Sigmoid colon (tissue), 3 donors: ENCODE data around the gene MAGI2.

Source experiments
- POLR2A ChIP-seq, 2 donors: fragments of 450-650 bp; IDR thresholded peaks; one replicate each; pipeline ENCODE4 v1.6.1; 2016; ENCODE audit warnings: antibody characterized with exemption in 2 of 2, mild to moderate bottlenecking in 2 of 2, moderate library complexity in 2 of 2
- TF ChIP-seq, protein P1 (sequence below), 4 experiments: fragments of 450-650 bp in 3 of 4; fragments of 200-600 bp in 1 of 4; IDR thresholded peaks; one replicate each; pipeline ENCODE4 v1.5.1; 2016 to 2019; ENCODE audit warnings: antibody characterized with exemption in 4 of 4, mild to moderate bottlenecking in 3 of 4, moderate library complexity in 2 of 4

- TF ChIP-seq, protein P1, sequence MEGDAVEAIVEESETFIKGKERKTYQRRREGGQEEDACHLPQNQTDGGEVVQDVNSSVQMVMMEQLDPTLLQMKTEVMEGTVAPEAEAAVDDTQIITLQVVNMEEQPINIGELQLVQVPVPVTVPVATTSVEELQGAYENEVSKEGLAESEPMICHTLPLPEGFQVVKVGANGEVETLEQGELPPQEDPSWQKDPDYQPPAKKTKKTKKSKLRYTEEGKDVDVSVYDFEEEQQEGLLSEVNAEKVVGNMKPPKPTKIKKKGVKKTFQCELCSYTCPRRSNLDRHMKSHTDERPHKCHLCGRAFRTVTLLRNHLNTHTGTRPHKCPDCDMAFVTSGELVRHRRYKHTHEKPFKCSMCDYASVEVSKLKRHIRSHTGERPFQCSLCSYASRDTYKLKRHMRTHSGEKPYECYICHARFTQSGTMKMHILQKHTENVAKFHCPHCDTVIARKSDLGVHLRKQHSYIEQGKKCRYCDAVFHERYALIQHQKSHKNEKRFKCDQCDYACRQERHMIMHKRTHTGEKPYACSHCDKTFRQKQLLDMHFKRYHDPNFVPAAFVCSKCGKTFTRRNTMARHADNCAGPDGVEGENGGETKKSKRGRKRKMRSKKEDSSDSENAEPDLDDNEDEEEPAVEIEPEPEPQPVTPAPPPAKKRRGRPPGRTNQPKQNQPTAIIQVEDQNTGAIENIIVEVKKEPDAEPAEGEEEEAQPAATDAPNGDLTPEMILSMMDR (IDR thresholded peaks at IDR 0.05): no peak
- no peak for TF ChIP-seq POLR2A (IDR thresholded peaks at IDR 0.05)
Observed at GRCh38 chr7:78635026-78635793, 818.3 kb downstream of the MAGI2 start.
